Caco-2 (cell line): ENCODE measurements around the gene TELO2. TPM values are rescaled to one million over a fixed set of nuclear protein-coding genes. Genes with fewer than 3 reads are reported as not detected.

Experiments
- BruUV-seq: library from RNA; stranded (reverse); fragments of 400-500 nt; replicated peaks from 2 replicates; lab custom pipeline; 2021; lab: Mats Ljungman, UMichigan
- CTCF ChIA-PET: fragments of 300-600 bp; sonication (Branson Sonifier 250); formaldehyde crosslinking; loops from one replicate; lab custom pipeline; 2022; ENCODE audit warnings: antibody characterized with exemption; lab: Charles Lee
- POLR2A ChIA-PET: fragments of 300-600 bp; sonication (Branson Sonifier 250); formaldehyde crosslinking; loops from one replicate; lab custom pipeline; 2022; ENCODE audit warnings: antibody characterized with exemption; lab: Charles Lee
- DNase-seq, 2 experiments: peaks; one replicate each; pipeline versions ENCODE4 v3.0.0 to v3.0.0-alpha.2; 2020 to 2022
- H3K27me3 ChIP-seq: replicated peaks from 2 replicates; pipeline ENCODE4 v1.6.0; 2011; ENCODE audit warnings: low read length; ENCODE audit not compliant: control insufficient read depth, insufficient read depth
- H3K36me3 ChIP-seq: 2 replicates; pipeline ENCODE4 v1.5.1; 2011; ENCODE audit warnings: low read length; ENCODE audit not compliant: control insufficient read depth, insufficient read depth
- H3K4me1 ChIP-seq: fragments of 250-450 bp; sonication (Bioruptor Pico); 2 replicates; pipeline ENCODE4 v1.5.1; 2020; ENCODE audit warnings: mild to moderate bottlenecking
- H3K4me3 ChIP-seq: 2 replicates; pipeline ENCODE4 v1.5.1; 2011; ENCODE audit warnings: low read depth, mild to moderate bottlenecking, control low read depth, low read length
- H3K9me3 ChIP-seq: fragments of 250-450 bp; sonication (Bioruptor Pico); 2 replicates; pipeline ENCODE4 v1.5.1; 2020; ENCODE audit warnings: mild to moderate bottlenecking, moderate library complexity
- H3K27ac Mint-ChIP-seq: one replicate; pipeline ENCODE4 v1.8.0; 2022; ENCODE audit warnings: mixed read lengths; ENCODE audit not compliant: unreplicated experiment
- H3K27me3 Mint-ChIP-seq: one replicate; pipeline ENCODE4 v1.8.0; 2022; ENCODE audit warnings: mixed read lengths; ENCODE audit not compliant: insufficient read depth, unreplicated experiment
- H3K36me3 Mint-ChIP-seq: one replicate; pipeline ENCODE4 v1.8.0; 2022; ENCODE audit warnings: mild to moderate bottlenecking, mixed read lengths; ENCODE audit not compliant: insufficient read depth, unreplicated experiment
- H3K4me1 Mint-ChIP-seq: one replicate; pipeline ENCODE4 v1.8.0; 2022; ENCODE audit warnings: low read depth, mixed read lengths; ENCODE audit not compliant: unreplicated experiment
- H3K4me3 Mint-ChIP-seq: one replicate; pipeline ENCODE4 v1.8.0; 2022; ENCODE audit warnings: mild to moderate bottlenecking, moderate library complexity, mixed read lengths; ENCODE audit not compliant: unreplicated experiment
- H3K9me3 Mint-ChIP-seq: one replicate; pipeline ENCODE4 v1.8.0; 2022; ENCODE audit warnings: mixed read lengths; ENCODE audit not compliant: unreplicated experiment
- CTCF ChIP-seq, 2 experiments: fragments of 200-600 bp in 1 of 2; IDR thresholded peaks; 1 replicate in 1 of 2; 2 replicates in 1 of 2; pipeline versions ENCODE4 v1.5.1 to v1.8.0; 2011 to 2022; ENCODE audit warnings: antibody characterized with exemption in 1 of 2, control low read depth in 1 of 2, inconsistent platforms in 1 of 2, low read depth in 1 of 2, low read length in 1 of 2, mild to moderate bottlenecking in 1 of 2, moderate library complexity in 1 of 2; ENCODE audit not compliant: insufficient read depth in 1 of 2, severe bottlenecking in 1 of 2, unreplicated experiment in 1 of 2
- intact Hi-C: fragments of 100-400 bp; cut with micrococcal nuclease; formaldehyde crosslinking; loops from one replicate; pipeline ENCODE4 v1.10.0; 2022; ENCODE audit not compliant: unreplicated experiment
- total RNA-seq: library from RNA; stranded (reverse); gene quantifications from 2 replicates; pipeline ENCODE4 v1.2.3, GENCODE V29; 2022

The TELO2 gene
- total RNA-seq, 1 experiment from 2014 or later = 55.7 TPM

- no peak for DNase-seq
- no peak overlapping the region for H3K27ac Mint-ChIP-seq
- intact Hi-C loops = no loop called here
- H3K27me3 ChIP-seq = no peaks in the 10 kb centered on the region
- ChIA-PET POLR2A (no interaction called here), CTCF (interaction anchor here (0.5 to 1.2 kb wide), 2 partner anchors 18 to 316 kb away, joined by 3 read pairs; no protein-coding TSS in a partner anchor)
- no TSS peak for BruUV-seq
- no peaks in the 10 kb centered on the region for H3K27me3 Mint-ChIP-seq
- H3K36me3 ChIP-seq = no peaks in the 10 kb centered on the region
- H3K4me3 Mint-ChIP-seq = no peak overlapping the region
- peaks cover 3% of the 10 kb centered on the region; the same call in 1 of the 2 replicates for H3K9me3 ChIP-seq
- H3K9me3 Mint-ChIP-seq = peaks cover 10% of the 10 kb centered on the region
- no peaks in the 10 kb centered on the region for H3K4me1 Mint-ChIP-seq
- H3K4me3 ChIP-seq = no peak overlapping the region
- TF ChIP-seq CTCF (IDR thresholded peaks at IDR 0.05; ENCODE audit: insufficient read depth in 1 of 2, low read depth in 1 of 2, low read length in 1 of 2, severe bottlenecking in 1 of 2, unreplicated experiment in 1 of 2) = no peak
- H3K4me1 ChIP-seq = no peaks in the 10 kb centered on the region
- peaks cover 39% of the 10 kb centered on the region for H3K36me3 Mint-ChIP-seq
Observed at GRCh38 chr16:1511662-1512569, 18.8 kb downstream of the TELO2 start.

GRCh38 chr16:1512774-1513173, 19.6 kb downstream of the TELO2 start:
- H3K27me3 ChIP-seq = no peaks in the 10 kb centered on the region
- DNase-seq = no peak
- H3K9me3 ChIP-seq = peaks cover 3% of the 10 kb centered on the region; the same call in 1 of the 2 replicates
- no TSS peak for BruUV-seq
- ChIA-PET CTCF (interaction anchor here (0.5 to 1.2 kb wide), 2 partner anchors 19 to 315 kb away, joined by 3 read pairs; no protein-coding TSS in a partner anchor), POLR2A (no interaction called here)
- H3K36me3 ChIP-seq = no peaks in the 10 kb centered on the region
- intact Hi-C loops = no loop called here
- no peak for TF ChIP-seq CTCF (IDR thresholded peaks at IDR 0.05; ENCODE audit: insufficient read depth in 1 of 2, low read depth in 1 of 2, low read length in 1 of 2, severe bottlenecking in 1 of 2, unreplicated experiment in 1 of 2)
- peaks cover 10% of the 10 kb centered on the region for H3K9me3 Mint-ChIP-seq
- no peak overlapping the region for H3K4me3 ChIP-seq
- no peaks in the 10 kb centered on the region for H3K27me3 Mint-ChIP-seq
- H3K27ac Mint-ChIP-seq = no peak overlapping the region
- H3K4me3 Mint-ChIP-seq = no peak overlapping the region
- no peaks in the 10 kb centered on the region for H3K4me1 ChIP-seq
- H3K4me1 Mint-ChIP-seq = no peaks in the 10 kb centered on the region
- peaks cover 34% of the 10 kb centered on the region for H3K36me3 Mint-ChIP-seq

DNA sequence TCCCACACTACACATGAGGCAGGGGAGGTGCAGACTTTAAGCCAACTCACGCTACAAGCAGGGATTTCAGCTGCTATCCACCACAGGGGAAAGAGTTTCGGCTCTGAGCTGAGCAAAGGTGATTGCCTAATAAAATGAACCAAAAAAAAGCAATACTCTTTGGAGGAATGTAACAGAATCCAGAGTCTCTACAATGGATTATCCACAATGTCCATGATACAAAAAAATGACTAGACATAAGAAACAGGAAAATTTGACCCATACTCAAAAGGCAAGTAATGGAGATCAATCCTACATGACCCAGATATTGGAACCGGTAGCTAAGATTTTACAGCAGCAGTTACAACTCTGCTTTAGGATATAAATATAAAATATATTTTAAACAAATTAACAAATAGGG, 21.3 kb downstream of the TELO2 start:
- Histone ChIP-seq H3K4me3 (no peak overlapping the region), H3K27me3 (no peaks in the 10 kb centered on the region), H3K9me3 (peaks cover 3% of the 10 kb centered on the region; the same call in 1 of the 2 replicates), H3K36me3 (no peaks in the 10 kb centered on the region), H3K4me1 (no peaks in the 10 kb centered on the region)
- Mint-ChIP-seq H3K27ac (no peak overlapping the region), H3K4me1 (no peaks in the 10 kb centered on the region), H3K36me3 (peaks cover 33% of the 10 kb centered on the region), H3K9me3 (peaks cover 10% of the 10 kb centered on the region), H3K4me3 (no peak overlapping the region), H3K27me3 (no peaks in the 10 kb centered on the region)
- intact Hi-C loops = no loop called here
- no peak for TF ChIP-seq CTCF (IDR thresholded peaks at IDR 0.05; ENCODE audit: insufficient read depth in 1 of 2, low read depth in 1 of 2, low read length in 1 of 2, severe bottlenecking in 1 of 2, unreplicated experiment in 1 of 2)
- DNase-seq = no peak
- ChIA-PET POLR2A (no interaction called here), CTCF (no interaction called here)
- BruUV-seq = no TSS peak
